SK-N-SH (cell line): ENCODE measurements around the gene PLCG2.

ENCODE experiments used
- CTCF ChIP-seq: fragments of 200-600 bp; sonication (generic); IDR thresholded peaks from 2 replicates; pipeline ENCODE4 v1.6.1; 2017; ENCODE audit warnings: antibody characterized with exemption, mild to moderate bottlenecking, moderate library complexity
- EP300 ChIP-seq, 2 experiments: IDR thresholded peaks; 2 replicates each; pipeline versions ENCODE4 v1.4.0 to v1.6.1; 2012; ENCODE audit warnings: borderline replicate concordance in 1 of 2, low read depth in 1 of 2, low read length in 1 of 2
- MAX ChIP-seq: IDR thresholded peaks from 2 replicates; pipeline ENCODE4 v1.4.0; 2012; ENCODE audit warnings: low read depth
- NFIC ChIP-seq: IDR thresholded peaks from 2 replicates; pipeline ENCODE4 v1.4.0; 2012; ENCODE audit warnings: borderline replicate concordance
- POLR2AphosphoS5 ChIP-seq: IDR thresholded peaks from 2 replicates; pipeline ENCODE4 v1.6.1; 2012; ENCODE audit warnings: low read depth, low read length
- RCOR1 ChIP-seq: fragments of 150-350 bp; IDR thresholded peaks from 2 replicates; pipeline ENCODE4 v1.6.1; 2017; ENCODE audit warnings: antibody characterized with exemption, low read length
- TAF1 ChIP-seq: IDR thresholded peaks from 2 replicates; pipeline ENCODE4 v1.6.1; 2012; ENCODE audit warnings: low read depth, mild to moderate bottlenecking, low read length, moderate library complexity, borderline replicate concordance

GRCh38 chr16:81928975-81929374 lies 149.9 kb downstream of the PLCG2 start:
- TF ChIP-seq POLR2AphosphoS5 (no peak), MAX (no peak), CTCF (no peak), EP300 (IDR thresholded peaks at IDR 0.05; ENCODE audit: borderline replicate concordance in 1 of 2, low read depth in 1 of 2, low read length in 1 of 2) (no peak), TAF1 (no peak), RCOR1 (no peak), NFIC (no peak)
